ENCODE measurements around the gene SLC7A4.

DNA sequence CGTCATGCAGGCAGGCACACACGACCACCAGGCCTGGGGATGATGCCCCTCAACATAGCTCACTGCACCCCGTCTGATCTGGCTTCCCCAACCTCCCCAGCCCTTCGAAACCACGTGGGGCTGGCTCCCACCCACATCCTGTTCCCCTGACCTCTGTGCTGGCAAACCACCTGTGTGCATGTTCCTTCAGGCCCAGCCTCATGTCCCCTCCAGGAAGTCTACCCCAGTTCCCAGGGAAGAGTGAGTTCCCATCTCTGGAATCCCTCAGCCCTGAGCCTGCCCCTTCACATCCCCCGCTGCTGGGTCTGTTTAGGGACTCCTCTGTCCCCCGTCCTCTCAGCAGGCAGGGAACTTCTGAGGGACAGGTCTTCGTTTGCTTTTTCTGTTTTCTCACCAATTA lies 7.1 kb downstream of the SLC7A4 start:
- TF ChIP-seq EZH2 (IDR thresholded peaks at IDR 0.05; ENCODE audit: low read depth, low read length, severe bottlenecking) (no peak), GABPA (IDR thresholded peaks at IDR 0.05; ENCODE audit: borderline replicate concordance, insufficient read depth, low read length) (no peak), BRCA1 (IDR thresholded peaks at IDR 0.05; ENCODE audit: low read depth, low read length) (no peak), MAFK (IDR thresholded peaks at IDR 0.05; ENCODE audit: low read depth, low read length) (no peak), SIN3A (conservative IDR thresholded peaks at IDR 0.05 in 1 of 2, IDR thresholded peaks at IDR 0.05 in 1 of 2; ENCODE audit: low read depth in 1 of 2, low read length in 2 of 2) (no peak), POLR2A (IDR thresholded peaks at IDR 0.05; ENCODE audit: control extremely low read depth in 1 of 2, low read depth in 2 of 2, low read length in 2 of 2) (no peak), RNF2 (IDR thresholded peaks at IDR 0.05; ENCODE audit: borderline replicate concordance, low read depth, low read length, missing control alignments, poor library complexity, severe bottlenecking) (no peak), EP300 (IDR thresholded peaks at IDR 0.05; ENCODE audit: borderline replicate concordance in 1 of 2, low read depth in 2 of 2, low read length in 2 of 2) (no peak)
- TF ChIP-seq, protein P1, sequence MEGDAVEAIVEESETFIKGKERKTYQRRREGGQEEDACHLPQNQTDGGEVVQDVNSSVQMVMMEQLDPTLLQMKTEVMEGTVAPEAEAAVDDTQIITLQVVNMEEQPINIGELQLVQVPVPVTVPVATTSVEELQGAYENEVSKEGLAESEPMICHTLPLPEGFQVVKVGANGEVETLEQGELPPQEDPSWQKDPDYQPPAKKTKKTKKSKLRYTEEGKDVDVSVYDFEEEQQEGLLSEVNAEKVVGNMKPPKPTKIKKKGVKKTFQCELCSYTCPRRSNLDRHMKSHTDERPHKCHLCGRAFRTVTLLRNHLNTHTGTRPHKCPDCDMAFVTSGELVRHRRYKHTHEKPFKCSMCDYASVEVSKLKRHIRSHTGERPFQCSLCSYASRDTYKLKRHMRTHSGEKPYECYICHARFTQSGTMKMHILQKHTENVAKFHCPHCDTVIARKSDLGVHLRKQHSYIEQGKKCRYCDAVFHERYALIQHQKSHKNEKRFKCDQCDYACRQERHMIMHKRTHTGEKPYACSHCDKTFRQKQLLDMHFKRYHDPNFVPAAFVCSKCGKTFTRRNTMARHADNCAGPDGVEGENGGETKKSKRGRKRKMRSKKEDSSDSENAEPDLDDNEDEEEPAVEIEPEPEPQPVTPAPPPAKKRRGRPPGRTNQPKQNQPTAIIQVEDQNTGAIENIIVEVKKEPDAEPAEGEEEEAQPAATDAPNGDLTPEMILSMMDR (IDR thresholded peaks at IDR 0.05; ENCODE audit: control extremely low read depth in 1 of 3, insufficient read depth in 1 of 3, low read depth in 1 of 3, low read length in 3 of 3) = no peak
- TF ChIP-seq, protein P2, sequence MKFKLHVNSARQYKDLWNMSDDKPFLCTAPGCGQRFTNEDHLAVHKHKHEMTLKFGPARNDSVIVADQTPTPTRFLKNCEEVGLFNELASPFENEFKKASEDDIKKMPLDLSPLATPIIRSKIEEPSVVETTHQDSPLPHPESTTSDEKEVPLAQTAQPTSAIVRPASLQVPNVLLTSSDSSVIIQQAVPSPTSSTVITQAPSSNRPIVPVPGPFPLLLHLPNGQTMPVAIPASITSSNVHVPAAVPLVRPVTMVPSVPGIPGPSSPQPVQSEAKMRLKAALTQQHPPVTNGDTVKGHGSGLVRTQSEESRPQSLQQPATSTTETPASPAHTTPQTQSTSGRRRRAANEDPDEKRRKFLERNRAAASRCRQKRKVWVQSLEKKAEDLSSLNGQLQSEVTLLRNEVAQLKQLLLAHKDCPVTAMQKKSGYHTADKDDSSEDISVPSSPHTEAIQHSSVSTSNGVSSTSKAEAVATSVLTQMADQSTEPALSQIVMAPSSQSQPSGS (IDR thresholded peaks at IDR 0.05; ENCODE audit: low read length) = no peak

All from H1 (cell line).